GM12878 (cell line): ENCODE data around the gene SAXO1. TPM values are rescaled to one million over a fixed set of nuclear protein-coding genes. Genes with fewer than 3 reads are reported as not detected.

ENCODE experiments used
- ATAC-seq: fragments of 200-7000 bp; cut with Tn5 transposase; 3 replicates; pipeline ENCODE4 v1.9.1; 2020; ENCODE audit warnings: mild to moderate bottlenecking, moderate library complexity
- BruUV-seq: library from RNA; stranded (reverse); fragments of 400-500 nt; replicated peaks from 2 replicates; lab custom pipeline; 2021; lab: Mats Ljungman, UMichigan
- CTCF ChIA-PET: fragments of 300-600 bp; sonication (Branson Sonifier 250); formaldehyde crosslinking; extraction: SDS; loops from one replicate; lab custom pipeline; 2021; ENCODE audit warnings: inconsistent platforms; lab: Yijun Ruan, JAX
- POLR2A ChIA-PET: fragments of 350-600 bp; formaldehyde crosslinking; extraction: SDS; loops from one replicate; lab custom pipeline; 2021; ENCODE audit warnings: inconsistent platforms; lab: Charles Lee
- RAD21 ChIA-PET: fragments of 300-600 bp; sonication (Branson Sonifier 250); formaldehyde crosslinking; loops from one replicate; lab custom pipeline; 2023; ENCODE audit warnings: antibody characterized with exemption; ENCODE audit not compliant: unreplicated experiment; lab: Charles Lee
- SMC1A ChIA-PET: fragments of 300-600 bp; sonication (Branson Sonifier 250); formaldehyde crosslinking; loops from one replicate; lab custom pipeline; 2023; ENCODE audit not compliant: unreplicated experiment, uncharacterized antibody; lab: Charles Lee
- DNase-seq: peaks from one replicate; pipeline ENCODE4 v3.0.0-alpha.2; 2011; ENCODE audit warnings: low read depth, low spot score
- FAIRE-seq: peaks from 3 replicates; lab custom pipeline; 2011; peaks lifted over from hg19 to GRCh38; lab: Jason Lieb, UNC
- H2AFZ ChIP-seq: 2 replicates; pipeline ENCODE4 v1.6.0; 2011; ENCODE audit warnings: low read depth, low read length, control low read depth; ENCODE audit not compliant: control insufficient read depth
- H3K27ac ChIP-seq: 2 replicates; pipeline ENCODE4 v1.5.1; 2011; ENCODE audit warnings: control low read depth; ENCODE audit not compliant: control insufficient read depth, insufficient read depth
- H3K27me3 ChIP-seq, 2 experiments: replicated peaks in 1 of 2; 2 replicates each; pipeline versions ENCODE4 v1.6.0 to v1.6.1; 2011; ENCODE audit warnings: low read length in 1 of 2; ENCODE audit not compliant: control insufficient read depth in 2 of 2, insufficient read depth in 2 of 2
- H3K36me3 ChIP-seq, 2 experiments: 2 replicates each; pipeline ENCODE4 v1.5.1; 2011; ENCODE audit warnings: low read length in 1 of 2; ENCODE audit not compliant: control insufficient read depth in 2 of 2, insufficient read depth in 2 of 2
- H3K4me1 ChIP-seq: 2 replicates; pipeline ENCODE4 v1.6.1; 2011; ENCODE audit warnings: mild to moderate bottlenecking, low read length, moderate library complexity, mixed read lengths; ENCODE audit not compliant: control insufficient read depth, insufficient read depth
- H3K4me2 ChIP-seq: 2 replicates; pipeline ENCODE4 v1.6.0; 2011; ENCODE audit warnings: control low read depth; ENCODE audit not compliant: control insufficient read depth, insufficient read depth
- H3K4me3 ChIP-seq: fragments of 200-600 bp; sonication (generic); 2 replicates; pipeline ENCODE4 v1.5.1; 2016
- H3K79me2 ChIP-seq: 2 replicates; pipeline ENCODE4 v1.6.0; 2011; ENCODE audit warnings: low read length; ENCODE audit not compliant: control insufficient read depth, insufficient read depth
- H3K9ac ChIP-seq: 2 replicates; pipeline ENCODE4 v1.8.0; 2011; ENCODE audit warnings: low read length, control low read depth, mixed read lengths; ENCODE audit not compliant: control insufficient read depth, insufficient read depth
- H3K9me3 ChIP-seq: replicated peaks from 3 replicates; pipeline ENCODE4 v1.5.1; 2011; ENCODE audit warnings: mild to moderate bottlenecking, low read length; ENCODE audit not compliant: control insufficient read depth, insufficient read depth
- H4K20me1 ChIP-seq: 2 replicates; pipeline ENCODE4 v1.6.0; 2011; ENCODE audit not compliant: control insufficient read depth, insufficient read depth
- ASH2L ChIP-seq: fragments of 300-600, 200-600 bp; sonication (generic); IDR thresholded peaks from 2 replicates; pipeline ENCODE4 v1.6.1; 2017; ENCODE audit warnings: low read depth, mild to moderate bottlenecking, borderline replicate concordance
- CBX5 ChIP-seq: sonication (generic); IDR thresholded peaks from 2 replicates; pipeline ENCODE4 v1.6.1; 2016; ENCODE audit warnings: low read depth, moderate library complexity, mild to moderate bottlenecking, inconsistent platforms
- DPF2 ChIP-seq: fragments of 450-650 bp; IDR thresholded peaks from 2 replicates; pipeline ENCODE4 v1.6.1; 2017; ENCODE audit warnings: mild to moderate bottlenecking
- MEF2B ChIP-seq: fragments of 450-650 bp; IDR thresholded peaks from 2 replicates; pipeline ENCODE4 v1.6.1; 2018; ENCODE audit warnings: mild to moderate bottlenecking, moderate library complexity; ENCODE audit not compliant: partially characterized antibody, poor library complexity, severe bottlenecking
- MTA2 ChIP-seq: fragments of 450-650 bp; IDR thresholded peaks from 2 replicates; pipeline ENCODE4 v1.6.1; 2016; ENCODE audit warnings: low read depth, mild to moderate bottlenecking, moderate library complexity
- MTA3 ChIP-seq: IDR thresholded peaks from 2 replicates; pipeline ENCODE4 v1.6.1; 2012; ENCODE audit warnings: low read length, inconsistent platforms, borderline replicate concordance
- SIN3A ChIP-seq: IDR thresholded peaks from 2 replicates; pipeline ENCODE4 v1.6.1; 2012; ENCODE audit warnings: low read depth, low read length, improper control_type of control experiment
- SREBF1 ChIP-seq: IDR thresholded peaks from 2 replicates; pipeline ENCODE4 v1.6.1; 2012; ENCODE audit warnings: mild to moderate bottlenecking, low read length
- STAT3 ChIP-seq: IDR thresholded peaks from 2 replicates; pipeline ENCODE4 v1.6.1; 2011; ENCODE audit warnings: low read depth, low read length, improper control_type of control experiment
- ZBTB33 ChIP-seq: fragments of 450-650 bp; IDR thresholded peaks from 2 replicates; pipeline ENCODE4 v1.6.1; 2017; ENCODE audit warnings: mild to moderate bottlenecking
- WGBS: methylation state at CpG from one replicate; pipeline ENCODE4 v1.1.6; 2016; ENCODE audit warnings: low lambda C conversion rate; ENCODE audit not compliant: insufficient replicate concordance, insufficient coverage; ENCODE audit errors: missing lambda C conversion rate; 5-methylcytosine and 5-hydroxymethylcytosine counted together
- in situ Hi-C: fragments of 300-500 bp; cut with MboI; formaldehyde crosslinking; loops from 9 replicates; pipeline ENCODE4 v1.14.3; 2018; ENCODE audit warnings: mixed read lengths
- intact Hi-C: fragments of 100-400 bp; cut with micrococcal nuclease; formaldehyde crosslinking; loops from one replicate; pipeline ENCODE4 v1.14.2; 2022; ENCODE audit not compliant: unreplicated experiment
- polyA plus RNA-seq, 11 experiments: library from polyadenylated mRNA; depleted of rRNA in 4 of 11; unstranded in 6 of 11; stranded (reverse) in 5 of 11; fragments of >200 nt; fragmentation: Nextera tagmentation in 4 of 11; fragmentation: Illumina TruSeq in 1 of 11; extraction: Ambion mirVana in 4 of 11; extraction: Trizol in 1 of 11; gene quantifications; 1 replicate in 1 of 11; 2 replicates in 10 of 11; pipeline versions ENCODE4 v1.2.1 to v1.2.3, GENCODE V29; 2011 to 2016; ENCODE audit warnings: inconsistent platforms in 2 of 11, missing spikeins in 2 of 11, low read depth in 1 of 11
- total RNA-seq, 4 experiments: library from RNA; depleted of rRNA in 3 of 4; stranded (reverse); fragments of >200 nt in 3 of 4; fragmentation: Illumina TruSeq in 1 of 4; extraction: Trizol in 1 of 4; gene quantifications; 2 replicates each; pipeline versions ENCODE4 v1.2.1 to v1.2.3, GENCODE V29; 2013 to 2021
- TF ChIP-seq, protein P1 (sequence below): IDR thresholded peaks from 2 replicates; pipeline ENCODE4 v1.6.1; 2011; ENCODE audit warnings: borderline replicate concordance, low read depth, mild to moderate bottlenecking, moderate library complexity, mixed read lengths, low read length; ENCODE audit not compliant: insufficient read depth; ENCODE audit errors: extremely low read length
- TF ChIP-seq, protein P2 (sequence below): IDR thresholded peaks from 2 replicates; pipeline ENCODE4 v1.6.1; 2012; ENCODE audit warnings: low read depth, low read length, improper control_type of control experiment
- TF ChIP-seq, protein P3 (sequence below): IDR thresholded peaks from 2 replicates; pipeline ENCODE4 v1.6.1; 2011; ENCODE audit warnings: mild to moderate bottlenecking, low read depth, low read length, moderate library complexity; ENCODE audit not compliant: insufficient replicate concordance

The SAXO1 gene
- total and polyA plus RNA-seq, 10 of the 15 experiments (the other 5 are each of a cell fraction or from before 2014, with no cell fraction given): under 0.01 to 0.01 TPM; not detected in 8

- H3K36me3 ChIP-seq: no peaks in the 10 kb centered on the region
- ChIA-PET POLR2A (no interaction called here), CTCF (no interaction called here), SMC1A (interaction anchor here (1.1 kb wide), 1 partner anchor 12 kb away, joined by 4 read pairs; no protein-coding TSS in a partner anchor), RAD21 (no interaction called here)
- no peaks in the 10 kb centered on the region for H4K20me1 ChIP-seq
- intact Hi-C loops: no loop called here
- H3K4me2 ChIP-seq: no peak overlapping the region
- 34% methylated on average over 2 of the region's 2 CpGs for WGBS
- in situ Hi-C loops: no loop called here
- no peak overlapping the region for H3K27ac ChIP-seq
- ATAC-seq (no peak), FAIRE-seq (no peak), DNase-seq (no peak)
- TF ChIP-seq STAT3 (no peak), MTA3 (no peak)
- TF ChIP-seq, protein P1, sequence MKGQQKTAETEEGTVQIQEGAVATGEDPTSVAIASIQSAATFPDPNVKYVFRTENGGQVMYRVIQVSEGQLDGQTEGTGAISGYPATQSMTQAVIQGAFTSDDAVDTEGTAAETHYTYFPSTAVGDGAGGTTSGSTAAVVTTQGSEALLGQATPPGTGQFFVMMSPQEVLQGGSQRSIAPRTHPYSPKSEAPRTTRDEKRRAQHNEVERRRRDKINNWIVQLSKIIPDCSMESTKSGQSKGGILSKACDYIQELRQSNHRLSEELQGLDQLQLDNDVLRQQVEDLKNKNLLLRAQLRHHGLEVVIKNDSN: no peak
- TF ChIP-seq, protein P2, sequence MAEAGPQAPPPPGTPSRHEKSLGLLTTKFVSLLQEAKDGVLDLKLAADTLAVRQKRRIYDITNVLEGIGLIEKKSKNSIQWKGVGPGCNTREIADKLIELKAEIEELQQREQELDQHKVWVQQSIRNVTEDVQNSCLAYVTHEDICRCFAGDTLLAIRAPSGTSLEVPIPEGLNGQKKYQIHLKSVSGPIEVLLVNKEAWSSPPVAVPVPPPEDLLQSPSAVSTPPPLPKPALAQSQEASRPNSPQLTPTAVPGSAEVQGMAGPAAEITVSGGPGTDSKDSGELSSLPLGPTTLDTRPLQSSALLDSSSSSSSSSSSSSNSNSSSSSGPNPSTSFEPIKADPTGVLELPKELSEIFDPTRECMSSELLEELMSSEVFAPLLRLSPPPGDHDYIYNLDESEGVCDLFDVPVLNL: no peak
- H3K4me1 ChIP-seq: peaks cover 8% of the 10 kb centered on the region
- H3K4me3 ChIP-seq: no peak overlapping the region
- no peaks in the 10 kb centered on the region for H3K79me2 ChIP-seq
- H3K9ac ChIP-seq: no peak overlapping the region
- no peak overlapping the region for H2AFZ ChIP-seq
- no peaks in the 10 kb centered on the region; a peak in 2 of 4 replicates for H3K27me3 ChIP-seq
- H3K9me3 ChIP-seq: no peaks in the 10 kb centered on the region; the same call in 2 of the 3 replicates
- BruUV-seq: no TSS peak
These were observed 151.3 kb downstream of the SAXO1 start for GRCh38 chr9:18881758-18882157.

GRCh38 chr9:18877984-18878383, 155.0 kb downstream of the SAXO1 start:
- RAD21 ChIA-PET: no interaction called here
- no TSS peak for BruUV-seq
- Histone ChIP-seq H3K9me3 (no peaks in the 10 kb centered on the region; the same call in 2 of the 3 replicates), H3K9ac (no peak overlapping the region), H3K79me2 (no peaks in the 10 kb centered on the region), H3K27me3 (no peaks in the 10 kb centered on the region; a peak in 1 of 4 replicates), H3K27ac (no peak overlapping the region), H3K4me1 (peaks cover 13% of the 10 kb centered on the region), H3K4me3 (no peak overlapping the region), H2AFZ (no peak overlapping the region; the same call in 1 of the 2 replicates), H3K36me3 (no peaks in the 10 kb centered on the region), H3K4me2 (no peak overlapping the region), H4K20me1 (no peaks in the 10 kb centered on the region)
- intact Hi-C loops: no loop called here
- CTCF ChIA-PET: no interaction called here
- in situ Hi-C loops: no loop called here
- no peak for FAIRE-seq
- SMC1A ChIA-PET: no interaction called here
- WGBS: 56% methylated on average over 3 of the region's 3 CpGs
- POLR2A ChIA-PET: no interaction called here
- no peak for DNase-seq
- no peak for ATAC-seq
- no peak for TF ChIP-seq MTA2
- no peak for TF ChIP-seq CBX5
- no peak for TF ChIP-seq ASH2L
- TF ChIP-seq ZBTB33: no peak
- no peak for TF ChIP-seq DPF2
- no peak for TF ChIP-seq SIN3A
- TF ChIP-seq SREBF1: no peak
- TF ChIP-seq MEF2B: no peak
- TF ChIP-seq, protein P3, sequence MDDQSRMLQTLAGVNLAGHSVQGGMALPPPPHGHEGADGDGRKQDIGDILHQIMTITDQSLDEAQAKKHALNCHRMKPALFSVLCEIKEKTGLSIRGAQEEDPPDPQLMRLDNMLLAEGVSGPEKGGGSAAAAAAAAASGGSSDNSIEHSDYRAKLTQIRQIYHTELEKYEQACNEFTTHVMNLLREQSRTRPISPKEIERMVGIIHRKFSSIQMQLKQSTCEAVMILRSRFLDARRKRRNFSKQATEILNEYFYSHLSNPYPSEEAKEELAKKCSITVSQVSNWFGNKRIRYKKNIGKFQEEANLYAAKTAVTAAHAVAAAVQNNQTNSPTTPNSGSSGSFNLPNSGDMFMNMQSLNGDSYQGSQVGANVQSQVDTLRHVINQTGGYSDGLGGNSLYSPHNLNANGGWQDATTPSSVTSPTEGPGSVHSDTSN: no peak
